GM11168 (cell line): Measurements from ENCODE around the gene CNOT4.

Experiments
- in situ Hi-C: fragments of 300-500 bp; cut with MboI; formaldehyde crosslinking; loops from one replicate; pipeline ENCODE4 v1.12.0; 2022; ENCODE audit warnings: low sequenced_read_pairs; ENCODE audit not compliant: unreplicated experiment

Gene CNOT4

DNA sequence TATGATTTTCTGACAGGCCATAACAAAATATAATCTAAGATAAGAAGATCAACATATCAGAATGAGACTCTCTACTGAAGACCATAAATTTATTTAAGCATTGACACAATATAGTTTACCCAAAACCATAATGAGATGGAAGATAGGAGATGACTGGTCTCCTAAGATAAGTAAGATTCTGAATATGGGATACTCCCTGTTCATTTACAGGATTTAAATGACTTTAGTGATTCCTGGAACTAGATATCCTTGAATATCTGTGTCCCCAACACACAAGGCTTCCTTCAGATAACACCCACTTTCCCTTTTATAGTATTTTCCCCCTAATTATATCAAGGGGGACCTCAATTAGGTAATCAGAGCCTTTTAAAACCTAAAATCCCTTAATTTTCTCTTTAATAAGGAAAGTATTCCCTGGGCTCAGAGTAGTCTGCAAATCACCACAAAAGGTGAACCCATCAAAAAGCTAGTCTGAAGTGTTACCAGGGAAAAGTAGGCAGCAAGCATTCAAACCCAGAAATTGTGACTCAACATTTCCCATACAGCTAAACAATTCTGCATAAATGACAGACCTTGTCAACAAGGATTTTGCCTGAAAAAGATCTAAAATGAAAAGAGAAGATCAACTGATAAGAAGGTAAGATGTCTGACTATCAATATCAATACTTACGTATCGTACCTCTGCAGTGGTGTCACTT lies 99.9 kb downstream of the CNOT4 start:
- in situ Hi-C loops = no loop called here

DNA sequence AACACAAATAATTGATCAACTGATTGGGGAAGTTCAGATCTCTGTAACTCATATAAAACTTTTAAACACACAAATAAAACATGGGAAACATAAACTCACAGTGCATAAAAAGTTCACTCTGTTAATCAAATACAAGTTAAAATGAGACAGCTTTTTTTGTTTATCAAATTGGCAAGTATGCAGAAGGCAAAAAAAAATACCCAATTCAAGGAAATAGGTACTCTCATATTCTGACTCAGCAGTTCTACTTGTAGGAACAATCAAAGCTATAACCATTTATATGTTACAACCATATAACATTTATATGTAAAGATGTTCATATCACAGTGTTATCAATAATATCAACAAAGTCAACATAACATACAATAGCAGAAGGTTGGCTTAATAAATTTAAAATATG lies 102.0 kb downstream of the CNOT4 start:
- in situ Hi-C loops = no loop called here

GRCh38 chr7:135406918-135407317 lies 103.0 kb downstream of the CNOT4 start:
- in situ Hi-C loops = no loop called here

- in situ Hi-C loops = no loop called here
These were observed 103.9 kb downstream of the CNOT4 start for GRCh38 chr7:135405969-135406368.

DNA sequence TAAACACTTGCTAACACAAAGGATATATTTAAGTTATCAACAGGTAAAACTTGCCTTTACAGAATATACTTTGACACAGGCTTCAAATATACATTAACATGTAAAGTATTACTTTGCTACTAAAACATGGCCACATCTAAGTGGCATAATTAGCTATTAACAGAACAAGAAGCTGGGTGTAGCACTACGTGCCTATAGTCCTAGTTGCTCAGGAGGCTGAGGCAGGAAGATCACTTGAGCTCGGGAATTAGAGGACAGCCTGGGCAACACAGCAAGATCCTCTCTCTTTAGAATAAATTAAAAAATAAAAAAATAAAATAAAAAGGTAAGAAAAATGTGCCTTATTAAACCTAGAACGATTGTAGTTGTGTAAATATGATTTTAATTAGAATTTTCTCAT lies 106.6 kb downstream of the CNOT4 start:
- in situ Hi-C loops = no loop called here

- in situ Hi-C loops = no loop called here
These were observed 112.2 kb downstream of the CNOT4 start for GRCh38 chr7:135397689-135398088.

- in situ Hi-C loops = no loop called here
These were observed 117.2 kb downstream of the CNOT4 start for GRCh38 chr7:135392701-135393100.

DNA sequence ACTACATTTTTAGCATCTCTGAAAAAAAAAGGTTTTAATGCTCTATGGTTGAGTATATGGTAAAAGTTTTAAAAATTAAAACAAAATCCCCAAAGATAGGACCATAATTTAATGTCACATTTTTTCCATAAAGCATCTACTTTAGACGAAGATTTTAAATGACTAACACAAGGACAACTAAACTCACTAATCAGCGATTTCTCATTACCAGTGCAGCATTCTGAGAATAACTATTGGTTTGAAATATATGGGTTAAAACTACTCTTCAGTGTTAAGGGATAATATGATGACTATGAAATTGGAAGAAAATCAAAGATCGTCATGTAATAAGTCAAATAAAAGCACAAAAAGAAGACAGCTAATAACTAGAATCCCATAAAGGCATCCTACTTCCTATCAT lies 118.4 kb downstream of the CNOT4 start:
- in situ Hi-C loops = no loop called here

GRCh38 chr7:135390829-135391228 lies 119.1 kb downstream of the CNOT4 start:
- in situ Hi-C loops = no loop called here

DNA sequence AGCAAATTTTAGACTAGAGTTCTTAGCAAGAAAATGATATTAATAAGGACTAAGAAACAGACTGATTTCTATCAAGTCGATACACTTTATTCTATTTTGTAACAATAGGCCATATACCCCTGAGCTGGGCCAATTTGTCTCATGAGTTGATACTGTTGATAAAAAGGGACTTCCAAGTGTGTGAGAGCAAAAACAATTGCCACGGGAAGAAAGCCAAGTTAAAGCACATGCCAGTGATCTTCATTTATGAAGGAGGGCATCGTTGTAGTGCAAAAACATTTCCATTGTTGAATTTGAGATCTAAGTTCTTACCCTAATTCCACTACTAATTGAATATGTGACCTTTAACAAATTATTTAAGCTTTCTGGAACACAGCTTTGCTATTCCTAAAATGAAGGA lies 119.9 kb downstream of the CNOT4 start:
- in situ Hi-C loops = no loop called here

- in situ Hi-C loops = no loop called here
These were observed 121.3 kb downstream of the CNOT4 start for GRCh38 chr7:135388616-135389015.

DNA sequence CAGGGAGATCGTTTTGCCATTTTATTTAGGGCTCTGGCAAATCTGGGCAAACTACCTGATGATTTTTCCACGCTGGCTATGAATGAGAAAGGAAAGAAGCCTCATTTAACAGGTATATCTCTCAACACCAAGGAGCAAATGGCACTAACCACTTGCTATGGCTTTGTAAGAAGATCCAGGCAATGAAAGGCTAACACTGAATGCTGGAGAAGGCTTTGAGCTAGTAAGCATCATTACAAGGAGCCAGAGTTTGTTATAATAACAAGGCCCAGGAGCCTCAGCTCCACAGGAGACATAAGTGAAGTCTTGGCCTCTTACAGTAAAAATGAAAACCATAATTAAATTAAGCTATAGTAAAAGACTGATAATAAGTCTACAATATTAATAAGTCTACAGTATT lies 123.1 kb downstream of the CNOT4 start:
- in situ Hi-C loops = no loop called here

GRCh38 chr7:135386181-135386580 lies 123.7 kb downstream of the CNOT4 start:
- in situ Hi-C loops = no loop called here

DNA sequence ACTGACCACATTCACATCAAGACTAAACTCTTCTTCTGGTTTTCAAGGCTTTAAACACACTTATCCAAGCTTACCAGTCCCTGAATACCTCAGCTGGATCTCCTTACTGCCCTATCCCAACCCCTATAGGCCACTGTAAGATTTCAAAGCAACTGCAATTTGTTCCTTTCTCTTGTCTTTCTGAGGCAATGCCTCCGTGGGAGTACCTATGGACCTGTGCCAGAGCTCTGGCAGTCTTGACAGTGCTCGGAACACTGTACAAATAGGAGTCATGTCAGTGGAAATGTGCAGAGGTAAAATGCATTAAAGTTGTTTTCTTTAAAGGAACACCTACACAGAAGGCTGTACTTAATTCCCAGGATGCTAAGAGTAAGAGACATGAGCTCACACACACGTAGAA lies 124.7 kb downstream of the CNOT4 start:
- in situ Hi-C loops = no loop called here

- in situ Hi-C loops = no loop called here
These were observed 126.3 kb downstream of the CNOT4 start for GRCh38 chr7:135383525-135384175.

DNA sequence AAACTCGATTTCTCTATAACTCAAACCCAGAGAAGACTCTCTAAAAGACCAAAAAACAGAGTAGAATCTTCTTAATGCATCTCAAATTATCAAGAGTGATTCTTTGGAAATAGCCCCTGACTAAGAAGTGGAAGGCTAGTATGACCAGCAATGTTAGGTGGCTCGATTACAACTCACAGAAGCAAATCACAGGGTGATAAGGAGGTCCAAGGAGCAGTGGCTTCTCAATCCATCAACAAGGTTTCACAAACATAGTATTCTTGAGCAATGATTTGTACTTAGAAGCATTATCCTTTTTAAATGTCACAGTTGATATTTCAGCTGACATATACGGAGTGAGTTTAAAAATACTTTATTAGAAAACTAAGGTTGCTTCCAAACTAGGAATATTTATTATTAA lies 127.7 kb downstream of the CNOT4 start:
- in situ Hi-C loops = no loop called here

DNA sequence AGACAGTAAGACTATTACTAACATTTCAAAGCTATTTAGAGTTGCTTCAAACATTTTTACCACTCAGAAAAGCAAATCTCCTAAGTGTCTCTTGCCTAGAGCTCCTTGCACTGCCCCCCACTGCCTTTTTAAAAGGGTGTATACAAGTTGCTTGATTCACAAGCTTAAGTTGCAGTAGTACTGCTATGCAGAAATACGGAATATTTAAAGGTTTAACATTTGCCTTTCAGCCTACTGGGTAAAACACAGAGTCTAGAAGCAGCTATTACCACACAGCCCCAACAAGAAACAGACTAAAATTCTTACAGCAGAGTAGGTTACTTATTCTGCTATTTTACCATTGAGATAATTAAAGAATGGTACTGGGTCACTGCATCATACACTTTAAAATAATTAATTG lies 128.5 kb downstream of the CNOT4 start:
- in situ Hi-C loops = no loop called here

DNA sequence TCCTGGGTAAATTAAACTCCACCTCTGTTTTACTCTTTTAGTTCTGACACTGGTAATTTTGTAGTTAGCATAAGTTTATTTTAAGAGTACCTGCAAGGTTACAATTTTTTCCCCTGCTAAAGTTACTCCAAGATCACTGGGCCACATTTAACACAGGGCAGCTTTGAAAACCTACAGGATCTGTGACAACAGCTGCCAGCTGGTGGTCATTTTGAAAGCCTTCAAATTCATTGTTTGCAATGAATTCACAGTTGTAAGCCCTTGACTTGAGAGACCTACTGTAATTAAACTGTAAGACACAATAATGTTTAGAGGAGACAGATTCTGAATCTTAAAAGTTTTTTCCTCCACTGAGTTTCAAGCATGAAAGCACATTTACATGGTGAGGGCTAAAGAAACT lies 129.6 kb downstream of the CNOT4 start:
- in situ Hi-C loops = no loop called here

DNA sequence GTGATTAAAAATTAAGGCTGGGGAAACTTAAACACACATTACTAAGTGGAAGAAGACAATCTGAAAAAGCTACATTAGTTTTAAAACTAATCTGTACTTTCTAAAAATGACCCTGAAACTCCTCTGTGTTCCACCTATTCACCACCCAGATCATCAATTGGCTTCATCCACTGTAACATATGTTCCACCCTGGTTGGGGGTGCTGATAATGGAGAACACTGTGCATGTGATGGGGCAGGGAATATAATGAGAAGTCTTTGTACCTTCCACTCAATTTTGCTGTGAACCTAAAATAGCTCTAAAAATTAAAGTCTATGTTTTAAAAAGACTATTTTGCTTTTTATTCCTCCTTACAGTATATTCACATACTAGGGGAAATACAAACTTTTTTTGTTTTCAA lies 132.7 kb downstream of the CNOT4 start:
- in situ Hi-C loops = no loop called here

- in situ Hi-C loops = no loop called here
These were observed 133.8 kb downstream of the CNOT4 start for GRCh38 chr7:135375908-135376699.

GRCh38 chr7:135374736-135375135 lies 135.2 kb downstream of the CNOT4 start:
- in situ Hi-C loops = no loop called here
